ENCODE data around the gene DDIT4L. TPM values are rescaled to one million over a fixed set of nuclear protein-coding genes. Genes with fewer than 3 reads are reported as not detected.

DDIT4L gene
- total and polyA plus RNA-seq, 2 of the 13 experiments (the other 11 are each of a cell fraction or from before 2014, with no cell fraction given) = not detected

DNA sequence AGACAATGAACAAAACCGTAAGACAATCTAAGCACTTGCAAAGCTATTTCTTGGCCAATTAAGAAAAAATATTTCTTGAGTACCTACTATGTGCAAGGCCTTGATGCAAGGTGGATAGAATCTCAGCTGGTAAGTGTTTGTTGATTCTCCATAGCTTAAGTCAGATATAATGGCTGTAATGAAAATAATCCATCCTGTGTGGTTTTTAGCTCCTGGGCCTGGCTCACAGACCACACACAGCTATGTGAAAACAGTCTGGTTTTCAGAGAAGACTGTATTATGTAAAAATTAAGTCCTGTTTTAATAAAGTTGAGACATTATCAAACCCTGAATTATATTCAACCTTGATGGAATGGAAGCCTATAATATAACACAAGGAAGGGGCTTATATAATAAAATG, 7.8 kb upstream of the DDIT4L start:
- ChIA-PET CTCF (ENCODE audit: low intra/inter-chr PET ratio, low total read pairs) (no interaction called here), POLR2A (no interaction called here)
- TF ChIP-seq CHD2 (IDR thresholded peaks at IDR 0.05; ENCODE audit: low read depth, low read length) = no peak
- TF ChIP-seq, protein P1, sequence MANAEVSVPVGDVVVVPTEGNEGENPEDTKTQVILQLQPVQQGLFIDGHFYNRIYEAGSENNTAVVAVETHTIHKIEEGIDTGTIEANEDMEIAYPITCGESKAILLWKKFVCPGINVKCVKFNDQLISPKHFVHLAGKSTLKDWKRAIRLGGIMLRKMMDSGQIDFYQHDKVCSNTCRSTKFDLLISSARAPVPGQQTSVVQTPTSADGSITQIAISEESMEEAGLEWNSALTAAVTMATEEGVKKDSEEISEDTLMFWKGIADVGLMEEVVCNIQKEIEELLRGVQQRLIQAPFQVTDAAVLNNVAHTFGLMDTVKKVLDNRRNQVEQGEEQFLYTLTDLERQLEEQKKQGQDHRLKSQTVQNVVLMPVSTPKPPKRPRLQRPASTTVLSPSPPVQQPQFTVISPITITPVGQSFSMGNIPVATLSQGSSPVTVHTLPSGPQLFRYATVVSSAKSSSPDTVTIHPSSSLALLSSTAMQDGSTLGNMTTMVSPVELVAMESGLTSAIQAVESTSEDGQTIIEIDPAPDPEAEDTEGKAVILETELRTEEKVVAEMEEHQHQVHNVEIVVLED (CRISPR knock-in tag; IDR thresholded peaks at IDR 0.05; ENCODE audit: borderline replicate concordance) = no peak
- TF ChIP-seq, protein P2, sequence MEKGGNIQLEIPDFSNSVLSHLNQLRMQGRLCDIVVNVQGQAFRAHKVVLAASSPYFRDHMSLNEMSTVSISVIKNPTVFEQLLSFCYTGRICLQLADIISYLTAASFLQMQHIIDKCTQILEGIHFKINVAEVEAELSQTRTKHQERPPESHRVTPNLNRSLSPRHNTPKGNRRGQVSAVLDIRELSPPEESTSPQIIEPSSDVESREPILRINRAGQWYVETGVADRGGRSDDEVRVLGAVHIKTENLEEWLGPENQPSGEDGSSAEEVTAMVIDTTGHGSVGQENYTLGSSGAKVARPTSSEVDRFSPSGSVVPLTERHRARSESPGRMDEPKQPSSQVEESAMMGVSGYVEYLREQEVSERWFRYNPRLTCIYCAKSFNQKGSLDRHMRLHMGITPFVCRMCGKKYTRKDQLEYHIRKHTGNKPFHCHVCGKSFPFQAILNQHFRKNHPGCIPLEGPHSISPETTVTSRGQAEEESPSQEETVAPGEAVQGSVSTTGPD (CRISPR knock-in tag; IDR thresholded peaks at IDR 0.05) = no peak
- TF ChIP-seq, protein P3, sequence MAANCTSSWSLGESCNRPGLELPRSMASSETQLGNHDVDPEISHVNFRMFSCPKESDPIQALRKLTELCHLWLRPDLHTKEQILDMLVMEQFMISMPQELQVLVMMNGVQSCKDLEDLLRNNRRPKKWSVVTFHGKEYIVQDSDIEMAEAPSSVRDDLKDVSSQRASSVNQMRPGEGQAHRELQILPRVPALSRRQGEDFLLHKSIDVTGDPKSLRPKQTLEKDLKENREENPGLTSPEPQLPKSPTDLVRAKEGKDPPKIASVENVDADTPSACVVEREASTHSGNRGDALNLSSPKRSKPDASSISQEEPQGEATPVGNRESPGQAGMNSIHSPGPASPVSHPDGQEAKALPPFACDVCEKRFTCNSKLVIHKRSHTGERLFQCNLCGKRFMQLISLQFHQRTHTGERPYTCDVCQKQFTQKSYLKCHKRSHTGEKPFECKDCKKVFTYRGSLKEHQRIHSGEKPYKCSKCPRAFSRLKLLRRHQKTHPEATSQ (CRISPR knock-in tag; IDR thresholded peaks at IDR 0.05; ENCODE audit: borderline replicate concordance) = no peak
- no peak for TF ChIP-seq DNMT3B (CRISPR knock-in tag; conservative IDR thresholded peaks at IDR 0.05)
- no peak for TF ChIP-seq KAT2B (IDR thresholded peaks at IDR 0.05; ENCODE audit: borderline replicate concordance, low read depth, low read length)
- TF ChIP-seq, protein P4, sequence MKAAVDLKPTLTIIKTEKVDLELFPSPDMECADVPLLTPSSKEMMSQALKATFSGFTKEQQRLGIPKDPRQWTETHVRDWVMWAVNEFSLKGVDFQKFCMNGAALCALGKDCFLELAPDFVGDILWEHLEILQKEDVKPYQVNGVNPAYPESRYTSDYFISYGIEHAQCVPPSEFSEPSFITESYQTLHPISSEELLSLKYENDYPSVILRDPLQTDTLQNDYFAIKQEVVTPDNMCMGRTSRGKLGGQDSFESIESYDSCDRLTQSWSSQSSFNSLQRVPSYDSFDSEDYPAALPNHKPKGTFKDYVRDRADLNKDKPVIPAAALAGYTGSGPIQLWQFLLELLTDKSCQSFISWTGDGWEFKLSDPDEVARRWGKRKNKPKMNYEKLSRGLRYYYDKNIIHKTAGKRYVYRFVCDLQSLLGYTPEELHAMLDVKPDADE (CRISPR knock-in tag; IDR thresholded peaks at IDR 0.05) = no peak
- TF ChIP-seq, protein P5, sequence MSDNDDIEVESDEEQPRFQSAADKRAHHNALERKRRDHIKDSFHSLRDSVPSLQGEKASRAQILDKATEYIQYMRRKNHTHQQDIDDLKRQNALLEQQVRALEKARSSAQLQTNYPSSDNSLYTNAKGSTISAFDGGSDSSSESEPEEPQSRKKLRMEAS (IDR thresholded peaks at IDR 0.05) = no peak
- TF ChIP-seq ZKSCAN1 (IDR thresholded peaks at IDR 0.05; ENCODE audit: low read length) = no peak
- no peak for TF ChIP-seq ZNF703 (CRISPR knock-in tag; IDR thresholded peaks at IDR 0.05; ENCODE audit: borderline replicate concordance)
- TF ChIP-seq CEBPB (IDR thresholded peaks at IDR 0.05; ENCODE audit: borderline replicate concordance, low read depth, low read length) = no peak
- TF ChIP-seq STAG1 (CRISPR knock-in tag; IDR thresholded peaks at IDR 0.05) = no peak
- TF ChIP-seq ZNF678 (CRISPR knock-in tag; IDR thresholded peaks at IDR 0.05) = no peak
- no peak for TF ChIP-seq ARNT2 (CRISPR knock-in tag; IDR thresholded peaks at IDR 0.05; ENCODE audit: low read depth)
- TF ChIP-seq, protein P6, sequence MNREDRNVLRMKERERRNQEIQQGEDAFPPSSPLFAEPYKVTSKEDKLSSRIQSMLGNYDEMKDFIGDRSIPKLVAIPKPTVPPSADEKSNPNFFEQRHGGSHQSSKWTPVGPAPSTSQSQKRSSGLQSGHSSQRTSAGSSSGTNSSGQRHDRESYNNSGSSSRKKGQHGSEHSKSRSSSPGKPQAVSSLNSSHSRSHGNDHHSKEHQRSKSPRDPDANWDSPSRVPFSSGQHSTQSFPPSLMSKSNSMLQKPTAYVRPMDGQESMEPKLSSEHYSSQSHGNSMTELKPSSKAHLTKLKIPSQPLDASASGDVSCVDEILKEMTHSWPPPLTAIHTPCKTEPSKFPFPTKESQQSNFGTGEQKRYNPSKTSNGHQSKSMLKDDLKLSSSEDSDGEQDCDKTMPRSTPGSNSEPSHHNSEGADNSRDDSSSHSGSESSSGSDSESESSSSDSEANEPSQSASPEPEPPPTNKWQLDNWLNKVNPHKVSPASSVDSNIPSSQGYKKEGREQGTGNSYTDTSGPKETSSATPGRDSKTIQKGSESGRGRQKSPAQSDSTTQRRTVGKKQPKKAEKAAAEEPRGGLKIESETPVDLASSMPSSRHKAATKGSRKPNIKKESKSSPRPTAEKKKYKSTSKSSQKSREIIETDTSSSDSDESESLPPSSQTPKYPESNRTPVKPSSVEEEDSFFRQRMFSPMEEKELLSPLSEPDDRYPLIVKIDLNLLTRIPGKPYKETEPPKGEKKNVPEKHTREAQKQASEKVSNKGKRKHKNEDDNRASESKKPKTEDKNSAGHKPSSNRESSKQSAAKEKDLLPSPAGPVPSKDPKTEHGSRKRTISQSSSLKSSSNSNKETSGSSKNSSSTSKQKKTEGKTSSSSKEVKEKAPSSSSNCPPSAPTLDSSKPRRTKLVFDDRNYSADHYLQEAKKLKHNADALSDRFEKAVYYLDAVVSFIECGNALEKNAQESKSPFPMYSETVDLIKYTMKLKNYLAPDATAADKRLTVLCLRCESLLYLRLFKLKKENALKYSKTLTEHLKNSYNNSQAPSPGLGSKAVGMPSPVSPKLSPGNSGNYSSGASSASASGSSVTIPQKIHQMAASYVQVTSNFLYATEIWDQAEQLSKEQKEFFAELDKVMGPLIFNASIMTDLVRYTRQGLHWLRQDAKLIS (CRISPR knock-in tag; IDR thresholded peaks at IDR 0.05) = no peak
- TF ChIP-seq GFI1 (CRISPR knock-in tag; IDR thresholded peaks at IDR 0.05; ENCODE audit: borderline replicate concordance) = no peak

More for the DNA sequence above, 7.8 kb upstream of the DDIT4L start:
- FAIRE-seq (no peak), ATAC-seq (no peak), DNase-seq (ENCODE audit: low spot score) (no peak)
- Histone ChIP-seq H2AFZ (ENCODE audit: low read length) (no peak overlapping the region), H3K4me2 (ENCODE audit: low read depth, low read length) (no peak overlapping the region), H3K27ac (ENCODE audit: extremely low read length, insufficient read depth, low read length) (no peak overlapping the region), H4K20me1 (ENCODE audit: insufficient read depth, low read length) (no peaks in the 10 kb centered on the region), H3K9me3 (ENCODE audit: low read length) (no peaks in the 10 kb centered on the region), H3K36me3 (replicated peaks in 1 of 2; ENCODE audit: control insufficient read depth in 1 of 2, insufficient read depth in 2 of 2, low read length in 2 of 2) (no peaks in the 10 kb centered on the region), H3K4me3 (replicated peaks in 1 of 3; ENCODE audit: insufficient read depth in 1 of 3, low read depth in 2 of 3, low read length in 3 of 3) (no peak overlapping the region), H3K79me2 (ENCODE audit: insufficient read depth, low read length) (no peaks in the 10 kb centered on the region), H3K9ac (ENCODE audit: insufficient read depth, low read depth, low read length) (no peak overlapping the region), H3K4me1 (ENCODE audit: insufficient read depth, low read length) (no peaks in the 10 kb centered on the region), H3K27me3 (ENCODE audit: control insufficient read depth in 1 of 2, insufficient read depth in 2 of 2, low read length in 2 of 2) (no peaks in the 10 kb centered on the region)
- in situ Hi-C loops (cut with HindIII; ENCODE audit: extremely low pct_ligation_motif_present, low pct_unique_long_range_greater_than_20kb) (no loop called here), intact Hi-C loops (cut with micrococcal nuclease; ENCODE audit: unreplicated experiment) (no loop called here)
- WGBS (ENCODE audit: low lambda C conversion rate) = 5% methylated on average over 1 of the region's 1 CpG
- no TSS peak for BruUV-seq (replicated peaks)
